ENCODE measurements around the gene CHP1.

The CHP1 gene

GRCh38 chr15:41230650-41231421 is at the start of gene CHP1, which contains the start of gene EXD1:
Gene CHP1 (plus strand): TSS chr15:41231268. CDS start chr15:41231383, 115 bp downstream.
Gene EXD1 (minus strand): TSS chr15:41230757. CDS start chr15:41226575, 4,182 bp downstream.
- peak; percentile 99 for TF ChIP-seq CTCF (IDR thresholded peaks at IDR 0.05; ENCODE audit: insufficient read depth, low read length, poor library complexity, severe bottlenecking)
- peak within 1 kb of the TSS; percentile 89 for H3K4me3 ChIP-seq (replicated peaks; ENCODE audit: low read depth, low read length)
- DNase-seq (ENCODE audit: extremely low read depth, insufficient read length): peak; percentile 96
- no peaks in the 10 kb centered on the region for H3K27me3 ChIP-seq (replicated peaks; ENCODE audit: control insufficient read depth, insufficient read depth, low read length)
- no peaks in the 10 kb centered on the region for H3K36me3 ChIP-seq (ENCODE audit: control insufficient read depth, insufficient read depth, low read length)

- H3K4me3 ChIP-seq (replicated peaks; ENCODE audit: low read depth, low read length): no peak overlapping the region
- DNase-seq (ENCODE audit: extremely low read depth, insufficient read length): no peak
- H3K27me3 ChIP-seq (replicated peaks; ENCODE audit: control insufficient read depth, insufficient read depth, low read length): no peaks in the 10 kb centered on the region
- TF ChIP-seq CTCF (IDR thresholded peaks at IDR 0.05; ENCODE audit: insufficient read depth, low read length, poor library complexity, severe bottlenecking): no peak
- no peaks in the 10 kb centered on the region for H3K36me3 ChIP-seq (ENCODE audit: control insufficient read depth, insufficient read depth, low read length)
Measured at GRCh38 chr15:41182266-41182665, 48.8 kb upstream of the CHP1 start.

GRCh38 chr15:41183581-41183980 is 47.5 kb upstream of the CHP1 start:
- H3K4me3 ChIP-seq (replicated peaks; ENCODE audit: low read depth, low read length): no peak overlapping the region
- no peak for TF ChIP-seq CTCF (IDR thresholded peaks at IDR 0.05; ENCODE audit: insufficient read depth, low read length, poor library complexity, severe bottlenecking)

GRCh38 chr15:41194444-41194843 is 36.6 kb upstream of the CHP1 start:
- Histone ChIP-seq H3K36me3 (ENCODE audit: control insufficient read depth, insufficient read depth, low read length) (no peaks in the 10 kb centered on the region), H3K4me3 (replicated peaks; ENCODE audit: low read depth, low read length) (no peak overlapping the region), H3K27me3 (replicated peaks; ENCODE audit: control insufficient read depth, insufficient read depth, low read length) (no peaks in the 10 kb centered on the region)
- TF ChIP-seq CTCF (IDR thresholded peaks at IDR 0.05; ENCODE audit: insufficient read depth, low read length, poor library complexity, severe bottlenecking): no peak
- no peak for DNase-seq (ENCODE audit: extremely low read depth, insufficient read length)

More at GRCh38 chr15:41183581-41183980, 47.5 kb upstream of the CHP1 start:
- no peaks in the 10 kb centered on the region for H3K27me3 ChIP-seq (replicated peaks; ENCODE audit: control insufficient read depth, insufficient read depth, low read length)
- H3K36me3 ChIP-seq (ENCODE audit: control insufficient read depth, insufficient read depth, low read length): no peaks in the 10 kb centered on the region
- no peak for DNase-seq (ENCODE audit: extremely low read depth, insufficient read length)

GRCh38 chr15:41199470-41199869 is 31.6 kb upstream of the CHP1 start:
- Histone ChIP-seq H3K4me3 (replicated peaks; ENCODE audit: low read depth, low read length) (no peak overlapping the region), H3K36me3 (ENCODE audit: control insufficient read depth, insufficient read depth, low read length) (no peaks in the 10 kb centered on the region), H3K27me3 (replicated peaks; ENCODE audit: control insufficient read depth, insufficient read depth, low read length) (no peaks in the 10 kb centered on the region)
- no peak for TF ChIP-seq CTCF (IDR thresholded peaks at IDR 0.05; ENCODE audit: insufficient read depth, low read length, poor library complexity, severe bottlenecking)
- DNase-seq (ENCODE audit: extremely low read depth, insufficient read length): no peak

Data from GM06990 (cell line).